Measurements from ENCODE around the gene APC. TPM values are rescaled to one million over a fixed set of nuclear protein-coding genes. Genes with fewer than 3 reads are reported as not detected.

Gene APC
- total RNA-seq, 6 experiments from 2014 or later, result 12.4 to 34.5 (median 16.9) TPM

DNA sequence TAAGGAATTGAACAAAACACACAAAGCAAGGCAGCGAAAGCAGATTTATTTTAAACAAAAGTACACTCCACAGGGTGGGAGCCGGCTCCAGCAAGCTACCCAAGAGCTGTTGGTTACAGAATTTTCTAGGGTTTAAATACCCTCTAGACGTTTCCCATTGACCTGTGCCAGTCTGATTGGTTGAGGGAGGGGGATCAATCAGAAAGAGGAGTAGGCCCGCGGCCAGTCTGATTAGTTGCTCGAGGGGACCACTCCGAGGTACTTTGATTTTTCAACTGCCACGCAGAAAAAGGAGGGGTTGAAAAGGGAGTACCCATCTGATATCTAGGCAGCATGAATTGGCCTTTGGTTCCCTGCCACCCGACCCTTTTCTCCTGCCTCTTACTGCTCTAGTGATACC is 124.4 kb downstream of the APC start:
- DNase-seq, result no peak
- H3K4me3 ChIP-seq, result peak overlapping the region; percentile 86 to 97 (median 94)
- peaks cover 0 to 24% (median 0%) of the 10 kb centered on the region in 4 donors for H3K4me1 ChIP-seq
- intact Hi-C loops (cut with DNase I), result no loop called here
- no peak for ATAC-seq
- no peak for TF ChIP-seq POLR2A (IDR thresholded peaks at IDR 0.05)
- TF ChIP-seq, protein P1, sequence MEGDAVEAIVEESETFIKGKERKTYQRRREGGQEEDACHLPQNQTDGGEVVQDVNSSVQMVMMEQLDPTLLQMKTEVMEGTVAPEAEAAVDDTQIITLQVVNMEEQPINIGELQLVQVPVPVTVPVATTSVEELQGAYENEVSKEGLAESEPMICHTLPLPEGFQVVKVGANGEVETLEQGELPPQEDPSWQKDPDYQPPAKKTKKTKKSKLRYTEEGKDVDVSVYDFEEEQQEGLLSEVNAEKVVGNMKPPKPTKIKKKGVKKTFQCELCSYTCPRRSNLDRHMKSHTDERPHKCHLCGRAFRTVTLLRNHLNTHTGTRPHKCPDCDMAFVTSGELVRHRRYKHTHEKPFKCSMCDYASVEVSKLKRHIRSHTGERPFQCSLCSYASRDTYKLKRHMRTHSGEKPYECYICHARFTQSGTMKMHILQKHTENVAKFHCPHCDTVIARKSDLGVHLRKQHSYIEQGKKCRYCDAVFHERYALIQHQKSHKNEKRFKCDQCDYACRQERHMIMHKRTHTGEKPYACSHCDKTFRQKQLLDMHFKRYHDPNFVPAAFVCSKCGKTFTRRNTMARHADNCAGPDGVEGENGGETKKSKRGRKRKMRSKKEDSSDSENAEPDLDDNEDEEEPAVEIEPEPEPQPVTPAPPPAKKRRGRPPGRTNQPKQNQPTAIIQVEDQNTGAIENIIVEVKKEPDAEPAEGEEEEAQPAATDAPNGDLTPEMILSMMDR (IDR thresholded peaks at IDR 0.05), result no peak
- no peaks in the 10 kb centered on the region for H3K27me3 ChIP-seq
- H3K36me3 ChIP-seq, result peaks cover 0 to 31% (median 7%) of the 10 kb centered on the region in 4 donors
- no peak overlapping the region for H3K27ac ChIP-seq
- H3K9me3 ChIP-seq, result no peaks in the 10 kb centered on the region
- 42% methylated on average over 6 of the region's 9 CpGs for WGBS (ENCODE audit: insufficient coverage, low coverage, low lambda C conversion rate, missing lambda C conversion rate)

DNA sequence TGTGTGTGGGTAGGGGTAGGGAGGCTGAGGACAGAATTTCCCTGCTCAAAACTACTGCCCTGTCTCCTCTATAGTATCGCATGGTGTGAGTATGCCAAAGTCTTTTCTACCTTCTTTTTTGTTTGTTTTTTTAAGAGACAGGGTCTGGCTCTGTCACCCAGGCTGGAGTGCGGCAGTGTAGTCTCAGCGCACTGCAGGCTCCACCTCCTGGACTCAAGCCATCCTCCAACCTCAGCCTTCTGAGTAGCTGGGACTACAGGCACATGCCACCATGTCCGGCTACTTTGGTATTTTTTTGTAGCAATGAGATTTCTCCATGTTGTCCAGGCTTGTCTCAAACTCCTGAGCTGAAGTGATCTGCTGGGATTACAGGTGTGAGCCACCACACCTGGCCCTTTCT is 125.9 kb downstream of the APC start:
- Histone ChIP-seq H3K27ac (no peak overlapping the region), H3K9me3 (no peaks in the 10 kb centered on the region), H3K27me3 (no peaks in the 10 kb centered on the region), H3K36me3 (peaks cover 0 to 43% (median 14%) of the 10 kb centered on the region in 4 donors), H3K4me1 (peaks cover 0 to 24% (median 0%) of the 10 kb centered on the region in 4 donors), H3K4me3 (no peak overlapping the region)
- DNase-seq (peak in 2 of 3 donors; percentile 43 to 67), ATAC-seq (peak; percentile 29 to 61 (median 40))
- WGBS (ENCODE audit: insufficient coverage, low coverage, low lambda C conversion rate, missing lambda C conversion rate), result 48% methylated on average over 4 of the region's 4 CpGs
- intact Hi-C loops (cut with DNase I), result no loop called here
- TF ChIP-seq, protein P1 (IDR thresholded peaks at IDR 0.05), result no peak
- TF ChIP-seq POLR2A (IDR thresholded peaks at IDR 0.05), result no peak

- ATAC-seq, result no peak
- Histone ChIP-seq H3K4me1 (peaks cover 0 to 24% (median 0%) of the 10 kb centered on the region in 4 donors), H3K27ac (no peak overlapping the region), H3K27me3 (no peaks in the 10 kb centered on the region), H3K9me3 (no peaks in the 10 kb centered on the region), H3K36me3 (peaks cover 2 to 57% (median 14%) of the 10 kb centered on the region in 4 donors), H3K4me3 (no peak overlapping the region)
- WGBS (ENCODE audit: insufficient coverage, low coverage, low lambda C conversion rate, missing lambda C conversion rate), result 94% methylated on average over 3 of the region's 3 CpGs
- TF ChIP-seq, protein P1 (IDR thresholded peaks at IDR 0.05), result no peak
- no peak for TF ChIP-seq POLR2A (IDR thresholded peaks at IDR 0.05)
- DNase-seq, result no peak
- intact Hi-C loops (cut with DNase I), result no loop called here
These were observed 127.4 kb downstream of the APC start for GRCh38 chr5:112865128-112865527.

DNA sequence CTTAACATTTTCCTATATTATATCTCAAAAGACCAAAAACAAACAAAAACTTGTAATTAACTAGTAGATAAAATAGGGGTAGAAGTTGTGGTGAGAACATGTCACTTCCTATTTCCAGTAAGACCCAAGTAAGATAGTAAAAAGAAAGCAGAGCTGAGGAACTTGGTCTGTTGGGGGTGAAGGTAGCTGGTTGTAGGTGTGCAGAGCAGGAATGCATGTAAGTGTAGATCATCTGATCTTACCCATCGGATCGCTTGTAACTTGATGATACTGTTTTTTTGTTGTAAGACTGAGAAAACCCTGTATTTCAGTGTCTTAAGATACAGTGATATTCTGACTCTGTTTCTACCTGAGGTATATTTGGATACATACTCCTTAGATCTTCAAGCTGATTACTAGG is 129.1 kb downstream of the APC start:
- intact Hi-C loops (cut with DNase I), result no loop called here
- Histone ChIP-seq H3K9me3 (no peaks in the 10 kb centered on the region), H3K36me3 (peaks cover 2 to 64% (median 14%) of the 10 kb centered on the region in 4 donors), H3K27ac (no peak overlapping the region), H3K4me3 (no peak overlapping the region), H3K27me3 (no peaks in the 10 kb centered on the region), H3K4me1 (peaks cover 0 to 18% (median 0%) of the 10 kb centered on the region in 4 donors)
- no peak for ATAC-seq
- TF ChIP-seq POLR2A (IDR thresholded peaks at IDR 0.05), result no peak
- TF ChIP-seq, protein P1 (IDR thresholded peaks at IDR 0.05), result no peak
- DNase-seq, result no peak
- 80% methylated on average over 2 of the region's 2 CpGs for WGBS (ENCODE audit: insufficient coverage, low coverage, low lambda C conversion rate, missing lambda C conversion rate)

- intact Hi-C loops (cut with DNase I), result no loop called here
- TF ChIP-seq POLR2A (IDR thresholded peaks at IDR 0.05), result no peak
- TF ChIP-seq, protein P1 (IDR thresholded peaks at IDR 0.05), result no peak
- Histone ChIP-seq H3K27me3 (no peaks in the 10 kb centered on the region), H3K4me1 (peaks cover 0 to 14% (median 0%) of the 10 kb centered on the region in 4 donors), H3K36me3 (peaks cover 2 to 64% (median 14%) of the 10 kb centered on the region in 4 donors), H3K4me3 (no peak overlapping the region), H3K27ac (no peak overlapping the region), H3K9me3 (no peaks in the 10 kb centered on the region)
- WGBS (ENCODE audit: insufficient coverage, low coverage, low lambda C conversion rate, missing lambda C conversion rate), result 90% methylated on average over 5 of the region's 5 CpGs
- no peak for ATAC-seq
- DNase-seq, result no peak
These were observed 129.7 kb downstream of the APC start for GRCh38 chr5:112867411-112867810.

All from right lobe of liver (tissue), 6 donors.